Transverse colon (tissue), 4 donors: ENCODE measurements around the gene TBC1D30. TPM values are rescaled to one million over a fixed set of nuclear protein-coding genes. Genes with fewer than 3 reads are reported as not detected.

Source experiments
- DNase-seq: peaks from one replicate; pipeline ENCODE4 v3.0.0-alpha.2; 2019
- H3K27ac ChIP-seq, 4 donors: fragments of 200-600 bp; sonication (generic); 2 replicates each; pipeline ENCODE4 v1.5.1; 2016 to 2018; ENCODE audit warnings: inconsistent platforms in 4 of 4
- H3K27me3 ChIP-seq: fragments of 200-600 bp; sonication (generic); 2 replicates; pipeline ENCODE4 v1.5.1; 2017; ENCODE audit warnings: inconsistent platforms
- H3K36me3 ChIP-seq, 4 donors: fragments of 200-600 bp; sonication (generic); 2 replicates each; pipeline ENCODE4 v1.5.1; 2017 to 2019; ENCODE audit warnings: inconsistent platforms in 4 of 4
- H3K4me1 ChIP-seq, 4 donors: fragments of 200-600 bp; sonication (generic); 2 replicates each; pipeline ENCODE4 v1.5.1; 2017 to 2020; ENCODE audit warnings: inconsistent platforms in 4 of 4
- H3K4me3 ChIP-seq, 4 donors: fragments of 200-600 bp; sonication (generic); 1 replicate in 1 of 4; 2 replicates in 3 of 4; pipeline versions ENCODE4 v1.5.1 to v1.6.1; 2017 to 2019; ENCODE audit warnings: inconsistent platforms in 4 of 4
- H3K9me3 ChIP-seq, 2 donors: fragments of 200-600 bp; sonication (generic); 2 replicates each; pipeline ENCODE4 v1.5.1; 2017 to 2019; ENCODE audit warnings: inconsistent platforms in 2 of 2
- EP300 ChIP-seq: sonication (generic); formaldehyde crosslinking; IDR thresholded peaks from one replicate; pipeline ENCODE4 v1.6.1; 2017; ENCODE audit warnings: antibody characterized with exemption, low read depth
- POLR2A ChIP-seq: fragments of 450-650 bp; IDR thresholded peaks from one replicate; pipeline ENCODE4 v1.6.1; 2016; ENCODE audit warnings: antibody characterized with exemption, mild to moderate bottlenecking, moderate library complexity
- POLR2AphosphoS5 ChIP-seq, 3 donors: sonication (generic); formaldehyde crosslinking; IDR thresholded peaks; one replicate each; pipeline ENCODE4 v1.6.1; 2016; ENCODE audit warnings: antibody characterized with exemption in 3 of 3
- WGBS, 2 donors: methylation state at CpG; one replicate each; pipeline ENCODE4 v1.1.5; 2018; ENCODE audit warnings: low coverage in 1 of 2; 5-methylcytosine and 5-hydroxymethylcytosine counted together
- in situ Hi-C, 4 donors: fragments of 200-750 bp; cut with MboI; loops; one replicate each; pipeline versions ENCODE4 v1.15.0 to v1.15.1; 2017; ENCODE audit warnings: low sequenced_read_pairs in 3 of 4, low pct_ligation_motif_present in 1 of 4, low pct_unique_long_range_greater_than_20kb in 1 of 4
- intact Hi-C: fragments of 100-400 bp; cut with DNase I; formaldehyde crosslinking; loops from one replicate; pipeline ENCODE4 v1.15.1; 2023; ENCODE audit warnings: low total_unique reads
- total RNA-seq, 4 donors: library from RNA; depleted of rRNA; stranded (reverse); fragments of >200 nt; gene quantifications; one replicate each; pipeline ENCODE4 v1.1.0, GENCODE V29; 2016
- TF ChIP-seq, protein P1 (sequence below), 5 experiments: fragments of 200-600 bp in 3 of 5; fragments of 450-650 bp in 2 of 5; sonication (generic) in 3 of 5; IDR thresholded peaks; 1 replicate in 2 of 5; 2 replicates in 3 of 5; pipeline ENCODE4 v1.5.1; 2016 to 2017; ENCODE audit warnings: antibody characterized with exemption in 5 of 5, inconsistent platforms in 3 of 5, mild to moderate bottlenecking in 2 of 5, moderate library complexity in 1 of 5

TBC1D30 gene
- total RNA-seq, 4 donors from 2014 or later, result 0.37 to 9.4 (median 6.5) TPM

DNA sequence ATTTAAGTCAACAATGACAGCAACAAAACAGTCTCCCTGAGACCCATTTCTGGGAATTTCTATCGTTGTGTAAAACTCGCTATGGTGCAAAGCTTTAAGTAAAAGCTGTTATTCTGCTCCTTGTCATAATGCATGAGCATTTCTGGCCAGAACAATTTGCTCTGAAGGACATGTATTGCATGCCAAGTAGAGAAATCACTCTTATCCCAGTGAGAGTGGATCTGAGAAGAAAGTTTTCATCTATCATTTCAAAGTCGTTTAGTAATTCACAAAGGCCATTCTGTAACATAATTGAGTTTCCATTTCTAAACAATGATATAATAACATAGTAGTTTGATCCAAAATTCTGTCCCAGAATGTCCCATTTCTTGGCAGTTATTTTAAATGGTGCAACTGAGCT, 86.6 kb downstream of the TBC1D30 start:
- H3K4me1 ChIP-seq, result peaks cover 0 to 3% (median 0%) of the 10 kb centered on the region in 4 donors
- no peaks in the 10 kb centered on the region for H3K27me3 ChIP-seq
- H3K4me3 ChIP-seq, result no peak overlapping the region
- intact Hi-C loops (no loop called here), in situ Hi-C loops (no loop called here)
- no peak overlapping the region for H3K27ac ChIP-seq
- no peak for DNase-seq
- TF ChIP-seq EP300 (no peak), POLR2AphosphoS5 (IDR thresholded peaks at IDR 0.05) (no peak), POLR2A (no peak)
- TF ChIP-seq, protein P1, sequence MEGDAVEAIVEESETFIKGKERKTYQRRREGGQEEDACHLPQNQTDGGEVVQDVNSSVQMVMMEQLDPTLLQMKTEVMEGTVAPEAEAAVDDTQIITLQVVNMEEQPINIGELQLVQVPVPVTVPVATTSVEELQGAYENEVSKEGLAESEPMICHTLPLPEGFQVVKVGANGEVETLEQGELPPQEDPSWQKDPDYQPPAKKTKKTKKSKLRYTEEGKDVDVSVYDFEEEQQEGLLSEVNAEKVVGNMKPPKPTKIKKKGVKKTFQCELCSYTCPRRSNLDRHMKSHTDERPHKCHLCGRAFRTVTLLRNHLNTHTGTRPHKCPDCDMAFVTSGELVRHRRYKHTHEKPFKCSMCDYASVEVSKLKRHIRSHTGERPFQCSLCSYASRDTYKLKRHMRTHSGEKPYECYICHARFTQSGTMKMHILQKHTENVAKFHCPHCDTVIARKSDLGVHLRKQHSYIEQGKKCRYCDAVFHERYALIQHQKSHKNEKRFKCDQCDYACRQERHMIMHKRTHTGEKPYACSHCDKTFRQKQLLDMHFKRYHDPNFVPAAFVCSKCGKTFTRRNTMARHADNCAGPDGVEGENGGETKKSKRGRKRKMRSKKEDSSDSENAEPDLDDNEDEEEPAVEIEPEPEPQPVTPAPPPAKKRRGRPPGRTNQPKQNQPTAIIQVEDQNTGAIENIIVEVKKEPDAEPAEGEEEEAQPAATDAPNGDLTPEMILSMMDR (IDR thresholded peaks at IDR 0.05), result no peak
- H3K36me3 ChIP-seq, result no peaks in the 10 kb centered on the region
- WGBS, 2 donors, result 56 to 80% methylated on average over 1 to 3 of the region's 3 CpGs
- no peaks in the 10 kb centered on the region for H3K9me3 ChIP-seq

DNA sequence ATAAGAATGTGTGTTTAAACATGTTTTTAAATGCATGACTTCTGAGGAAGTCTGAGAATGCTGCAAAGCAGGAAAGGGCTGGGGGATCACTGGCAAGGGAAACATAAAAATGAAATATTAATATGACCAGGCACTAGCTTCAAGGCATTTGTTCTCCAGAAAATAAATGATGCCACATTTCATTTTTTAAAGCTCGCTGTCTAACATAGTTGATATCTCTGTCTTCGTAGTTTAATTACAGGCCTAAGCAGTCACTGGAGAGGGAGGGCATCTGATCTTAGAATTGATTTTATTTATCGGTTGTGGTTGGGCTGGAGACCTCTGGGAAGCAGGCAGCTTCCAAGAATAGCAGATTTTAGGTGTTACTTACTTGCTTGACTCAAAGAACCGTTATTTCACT, 87.5 kb downstream of the TBC1D30 start:
- Histone ChIP-seq H3K36me3 (no peaks in the 10 kb centered on the region), H3K9me3 (no peaks in the 10 kb centered on the region), H3K4me3 (no peak overlapping the region), H3K27ac (no peak overlapping the region), H3K27me3 (no peaks in the 10 kb centered on the region), H3K4me1 (peaks cover 0 to 7% (median 2%) of the 10 kb centered on the region in 4 donors)
- intact Hi-C loops, result no loop called here
- no peak for DNase-seq
- TF ChIP-seq, protein P1 (IDR thresholded peaks at IDR 0.05), result no peak
- TF ChIP-seq POLR2AphosphoS5 (IDR thresholded peaks at IDR 0.05), result no peak
- TF ChIP-seq POLR2A, result no peak
- no peak for TF ChIP-seq EP300
- in situ Hi-C loops, result no loop called here
- WGBS, 2 donors, result 75 to 83% methylated on average over 3 to 4 of the region's 4 CpGs

DNA sequence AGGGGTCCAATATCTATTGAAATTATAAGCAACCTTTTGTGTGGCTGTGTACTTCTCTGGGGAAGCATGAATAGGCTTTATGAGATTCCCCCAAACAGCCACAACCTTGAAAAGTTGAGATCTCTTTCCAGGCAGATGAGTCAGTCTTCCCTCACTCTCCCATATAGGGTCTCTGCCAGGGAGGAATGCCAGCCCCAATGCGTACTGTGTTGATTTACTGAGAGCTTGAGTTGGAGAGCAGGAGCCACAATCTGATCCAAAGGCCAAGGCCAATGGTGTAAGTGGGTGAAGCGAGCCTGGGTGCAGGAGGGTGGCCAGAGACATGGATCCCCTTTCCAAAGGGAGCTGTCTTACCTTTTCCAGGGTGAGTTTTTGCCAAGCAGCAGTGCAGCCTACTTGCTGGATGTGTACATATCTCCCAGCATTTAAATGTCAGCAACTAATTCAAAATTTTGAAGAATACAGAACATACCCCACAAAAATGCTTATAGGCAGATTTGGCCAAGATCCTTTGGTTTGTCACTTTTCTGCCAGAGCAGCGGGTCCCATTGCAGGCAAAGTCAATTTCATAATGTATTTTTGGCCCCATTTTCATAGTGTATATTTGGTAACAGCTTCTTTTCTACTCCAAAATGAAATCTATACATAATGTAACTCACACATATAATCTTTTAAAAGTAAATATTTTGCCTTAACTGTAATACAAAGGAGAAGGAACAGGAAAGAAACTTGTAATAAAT, 88.2 kb downstream of the TBC1D30 start:
- Histone ChIP-seq H3K4me1 (peaks cover 0 to 8% (median 2%) of the 10 kb centered on the region in 4 donors), H3K27me3 (no peaks in the 10 kb centered on the region), H3K4me3 (no peak overlapping the region), H3K9me3 (no peaks in the 10 kb centered on the region), H3K27ac (no peak overlapping the region), H3K36me3 (no peaks in the 10 kb centered on the region)
- no peak for TF ChIP-seq POLR2AphosphoS5 (IDR thresholded peaks at IDR 0.05)
- TF ChIP-seq POLR2A, result no peak
- TF ChIP-seq EP300, result no peak
- TF ChIP-seq, protein P1 (IDR thresholded peaks at IDR 0.05), result no peak
- intact Hi-C loops, result no loop called here
- no peak for DNase-seq
- in situ Hi-C loops, result no loop called here
- 73 to 86% methylated on average over 1 to 2 of the region's 3 CpGs for WGBS, 2 donors

DNA sequence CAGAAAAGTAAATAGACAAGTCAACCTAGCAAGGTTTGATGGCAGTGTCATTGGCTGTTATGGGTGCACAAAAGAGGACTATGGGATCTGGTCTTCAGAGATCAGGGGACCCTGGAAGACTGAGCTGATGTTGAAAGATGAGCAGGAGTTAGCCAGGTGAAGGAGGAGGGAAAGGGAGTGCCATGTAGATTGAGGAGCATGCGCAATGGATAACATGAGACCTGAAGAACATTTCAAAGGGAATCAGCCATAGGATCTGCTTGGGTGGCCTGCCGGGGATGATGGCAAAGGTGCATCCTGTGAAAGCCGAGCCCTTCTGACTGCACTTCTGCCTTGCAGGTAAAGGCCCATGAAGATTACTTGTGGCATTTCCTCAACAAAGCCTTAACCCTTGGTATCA, 90.8 kb downstream of the TBC1D30 start:
- TF ChIP-seq EP300, result no peak
- WGBS, 2 donors, result 75 to 89% methylated on average over 3 of the region's 3 CpGs
- H3K27me3 ChIP-seq, result no peaks in the 10 kb centered on the region
- no peak overlapping the region for H3K4me3 ChIP-seq
- peaks cover 0 to 8% (median 2%) of the 10 kb centered on the region in 4 donors for H3K4me1 ChIP-seq
- DNase-seq, result no peak
- intact Hi-C loops, result no loop called here
- no peaks in the 10 kb centered on the region for H3K36me3 ChIP-seq
- in situ Hi-C loops, result no loop called here
- no peak overlapping the region for H3K27ac ChIP-seq
- no peaks in the 10 kb centered on the region for H3K9me3 ChIP-seq
